ENCODE results near the gene ZNF385D. TPM values are rescaled to one million over a fixed set of nuclear protein-coding genes. Genes with fewer than 3 reads are reported as not detected.

The ZNF385D gene
- total and polyA plus RNA-seq, 2 experiments from 2014 or later = 2.7 to 12.3 TPM

GRCh38 chr3:21508246-21508645, 242.8 kb downstream of the ZNF385D start (continued):
- no peak for TF ChIP-seq JUNB (IDR thresholded peaks at IDR 0.05; ENCODE audit: unreplicated experiment)
- no peak for TF ChIP-seq ZNF331 (CRISPR knock-in tag; IDR thresholded peaks at IDR 0.05; ENCODE audit: low read depth)

- no peaks in the 10 kb centered on the region for H4K20me1 ChIP-seq (replicated peaks; ENCODE audit: insufficient read depth)
- no peak overlapping the region for H3K4me3 ChIP-seq
- no peaks in the 10 kb centered on the region for H3F3A ChIP-seq (replicated peaks; ENCODE audit: low read depth)
- no peaks in the 10 kb centered on the region for H3K9me2 ChIP-seq (ENCODE audit: insufficient read depth)
- no peak overlapping the region for H3K27ac ChIP-seq (ENCODE audit: low read depth)
- Mint-ChIP-seq H3K27ac (peak overlapping the region; percentile 39; the same call in 1 of the 2 replicates), H3K27me3 (ENCODE audit: insufficient read depth, low read depth, poor library complexity) (no peaks in the 10 kb centered on the region), H3K4me3 (no peak overlapping the region), H3K4me1 (peaks cover 16% of the 10 kb centered on the region), H3K36me3 (ENCODE audit: low read depth) (no peaks in the 10 kb centered on the region), H3K9me3 (no peaks in the 10 kb centered on the region)
- peaks cover 11% of the 10 kb centered on the region; the same call in 1 of the 2 replicates for H3K4me1 ChIP-seq (ENCODE audit: insufficient read depth)
- H3K4me2 ChIP-seq = no peak overlapping the region
- no peaks in the 10 kb centered on the region for H3K36me3 ChIP-seq (ENCODE audit: insufficient read depth)
- H2AFZ ChIP-seq = no peak overlapping the region
- no peaks in the 10 kb centered on the region for H3K27me3 ChIP-seq (ENCODE audit: insufficient read depth)
- ATAC-seq (no peak), DNase-seq (ENCODE audit: low spot score) (no peak)
- H3K79me2 ChIP-seq (replicated peaks; ENCODE audit: insufficient read depth) = no peaks in the 10 kb centered on the region
- no peak for TF ChIP-seq ZNF462 (CRISPR knock-in tag; IDR thresholded peaks at IDR 0.05)
- TF ChIP-seq CTCF (conservative IDR thresholded peaks at IDR 0.05; ENCODE audit: low read depth in 2 of 2) = no peak
- no peak for TF ChIP-seq ZNF114 (CRISPR knock-in tag; IDR thresholded peaks at IDR 0.05)
- no peak for TF ChIP-seq NANOG (IDR thresholded peaks at IDR 0.05; ENCODE audit: borderline replicate concordance)
- TF ChIP-seq POLR2AphosphoS5 (IDR thresholded peaks at IDR 0.05; ENCODE audit: low read depth) = no peak
- TF ChIP-seq EZH2 (IDR thresholded peaks at IDR 0.05; ENCODE audit: low read depth, unreplicated experiment) = no peak
- TF ChIP-seq ETS1 (IDR thresholded peaks at IDR 0.05) = no peak
- no peak for TF ChIP-seq CREB1 (CRISPR knock-in tag; IDR thresholded peaks at IDR 0.05; ENCODE audit: low read depth)
- TF ChIP-seq ZNF331 (CRISPR knock-in tag; IDR thresholded peaks at IDR 0.05; ENCODE audit: low read depth) = no peak
- TF ChIP-seq REST (IDR thresholded peaks at IDR 0.05; ENCODE audit: unreplicated experiment) = no peak
- no peak for TF ChIP-seq JUNB (IDR thresholded peaks at IDR 0.05; ENCODE audit: unreplicated experiment)
- TF ChIP-seq EZH2phosphoT487 (IDR thresholded peaks at IDR 0.05; ENCODE audit: unreplicated experiment) = no peak
These were observed 245.1 kb downstream of the ZNF385D start for GRCh38 chr3:21505711-21506460.

All from GM23338 (cell line).